Stimulated activated CD8-positive, alpha-beta memory T cell treated with anti-CD3 and anti-CD28 coated beads, Interleukin-2, amount 100 ng/mL, for 48 hours (primary cell): ENCODE data around the gene ARAP1.
A peak's percentile ranks its signal among the peaks of the same experiment; 100 is the strongest.

Experiments used
- DNase-seq, 2 donors: peaks; one replicate each; pipeline ENCODE4 v3.0.0-alpha.2; 2020; ENCODE audit warnings: low read depth in 2 of 2

The ARAP1 gene

DNA sequence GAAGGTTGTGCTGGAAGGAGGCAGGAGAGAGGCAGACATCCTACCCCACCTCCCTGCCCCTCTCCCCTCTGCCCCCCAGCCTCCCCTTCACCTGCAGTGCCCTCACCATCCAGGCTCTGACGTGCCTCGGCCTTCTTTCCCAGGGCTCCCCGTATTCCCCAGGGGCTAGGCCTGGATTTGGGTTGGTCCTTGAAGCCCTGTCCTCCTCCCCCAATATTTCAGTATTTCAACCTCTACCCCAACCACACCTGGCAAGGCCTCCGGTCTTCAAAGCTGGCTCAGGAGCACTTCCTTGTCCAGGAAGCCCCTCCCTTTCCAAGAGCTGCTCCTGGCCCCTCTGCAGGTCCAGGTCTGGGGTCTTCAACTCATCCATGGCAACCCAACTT lies 69.4 kb downstream of the ARAP1 start:
- no peak for DNase-seq

DNA sequence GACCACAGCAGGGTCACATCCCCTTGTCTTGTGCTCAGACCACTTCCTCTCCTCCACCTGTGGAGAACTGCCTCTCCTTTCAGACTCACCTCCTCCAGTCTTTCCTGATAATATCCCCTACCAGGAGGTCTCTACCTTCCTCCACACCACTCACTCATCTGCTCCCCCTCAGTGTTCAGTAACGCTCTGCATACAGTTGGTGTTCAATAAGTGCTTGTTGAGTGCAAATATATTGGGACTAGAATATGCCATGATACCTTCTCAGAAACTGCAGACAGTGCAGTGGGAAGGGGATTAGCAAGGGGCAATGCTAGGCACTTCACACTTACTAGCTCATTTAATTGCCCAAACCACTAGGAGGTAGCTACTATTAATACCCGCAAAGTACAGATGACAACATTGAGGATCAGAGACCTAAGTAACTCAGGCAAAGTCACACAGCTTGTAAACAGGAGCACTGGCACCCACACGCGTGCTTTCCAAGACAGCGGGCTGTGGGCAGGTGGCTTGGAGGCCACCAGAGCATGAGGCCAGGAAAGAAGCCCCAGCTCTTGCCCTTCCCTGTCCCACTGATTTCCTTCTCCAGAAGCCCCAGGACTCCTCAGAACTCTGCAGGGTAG lies 69.9 kb downstream of the ARAP1 start:
- DNase-seq: no peak

DNA sequence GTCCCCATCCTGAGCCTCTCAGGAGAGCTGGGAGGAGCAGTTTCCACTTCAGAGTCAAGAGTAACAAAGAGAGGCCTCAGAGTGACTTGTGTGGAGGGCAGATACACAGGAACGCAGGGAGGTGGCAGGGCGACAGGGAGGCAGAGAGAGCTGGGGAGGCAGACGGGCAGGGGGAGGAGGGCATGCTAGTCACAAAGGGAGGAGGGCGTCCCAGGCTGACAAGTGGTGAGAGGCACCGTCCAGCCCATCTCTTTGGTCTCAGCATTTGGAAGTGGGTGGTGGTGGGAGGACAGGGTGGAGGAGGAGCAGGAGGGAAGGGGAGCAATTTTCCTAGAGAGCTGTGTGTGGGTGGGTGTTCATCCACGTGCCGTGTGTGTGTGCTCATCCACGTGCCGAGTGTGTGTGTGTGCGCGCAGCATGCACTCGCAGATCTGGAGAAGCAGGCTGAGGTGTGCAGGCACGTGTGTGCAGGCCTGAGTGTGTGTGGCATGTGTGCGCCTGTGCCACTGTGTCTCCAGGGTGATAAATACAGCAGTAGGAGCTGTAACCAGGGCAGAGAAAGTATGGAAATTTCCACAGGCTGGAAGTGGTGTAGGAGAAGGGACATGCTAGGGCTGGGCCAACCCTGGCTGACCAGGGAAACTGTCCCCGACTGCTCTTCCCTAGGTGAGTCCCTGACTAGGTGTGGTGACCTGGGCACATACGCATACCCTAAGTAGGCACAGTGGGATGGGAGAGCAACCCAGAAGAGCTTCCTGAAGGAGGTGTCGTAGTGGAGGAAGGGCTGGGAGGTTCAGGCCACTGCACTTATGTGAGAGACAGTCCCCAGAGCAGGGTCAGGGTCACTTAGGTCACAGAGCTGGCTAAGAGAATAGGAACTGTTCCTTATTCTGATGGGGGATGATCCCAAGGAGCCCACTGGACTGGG lies 70.7 kb downstream of the ARAP1 start:
- DNase-seq: no peak

DNA sequence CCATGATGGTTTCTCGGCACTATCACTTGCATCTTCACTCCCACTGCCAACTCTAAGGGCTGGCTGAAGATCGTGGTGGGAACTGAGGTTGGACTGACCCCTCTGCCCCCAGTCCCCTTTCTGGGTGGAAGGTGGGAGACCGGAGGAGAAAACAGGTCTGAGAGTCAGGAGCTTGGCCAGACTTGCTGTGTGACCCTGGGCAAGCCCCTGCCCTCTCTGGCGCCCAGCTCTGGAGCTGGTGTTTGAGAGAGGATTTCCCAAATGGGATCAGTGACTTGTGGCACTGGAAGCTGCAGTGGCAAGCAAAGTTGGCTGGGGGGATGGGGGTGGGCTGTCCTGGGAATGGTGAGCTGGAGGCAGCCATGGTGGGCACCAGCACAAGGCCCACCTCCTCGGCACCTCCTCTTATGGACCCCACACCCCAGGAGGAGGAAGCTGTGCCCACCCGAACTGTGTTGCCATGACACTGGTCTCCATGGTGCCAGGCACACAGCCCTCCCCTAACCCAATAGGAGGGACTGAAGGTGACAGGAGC lies 71.5 kb downstream of the ARAP1 start:
- DNase-seq: no peak

DNA sequence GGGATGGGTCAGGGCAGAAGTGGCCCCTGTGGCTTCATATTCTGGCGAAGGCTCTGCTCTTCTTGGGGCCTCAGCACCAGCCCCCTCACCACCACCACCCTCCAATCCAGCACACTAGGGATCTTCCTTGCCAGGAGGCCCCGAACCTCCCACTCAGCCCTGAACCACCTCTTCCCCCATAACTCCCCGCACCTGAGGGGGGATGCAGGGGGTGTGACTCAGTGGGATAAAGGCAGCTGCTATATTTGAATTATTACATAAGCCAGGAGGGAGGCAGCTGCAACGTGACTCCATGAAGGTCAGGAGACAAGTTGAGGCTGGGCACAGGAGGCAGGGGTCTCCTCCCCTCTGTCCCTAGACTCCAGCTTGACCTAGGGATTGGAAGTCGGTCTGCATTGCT lies 72.3 kb downstream of the ARAP1 start:
- DNase-seq: no peak

DNA sequence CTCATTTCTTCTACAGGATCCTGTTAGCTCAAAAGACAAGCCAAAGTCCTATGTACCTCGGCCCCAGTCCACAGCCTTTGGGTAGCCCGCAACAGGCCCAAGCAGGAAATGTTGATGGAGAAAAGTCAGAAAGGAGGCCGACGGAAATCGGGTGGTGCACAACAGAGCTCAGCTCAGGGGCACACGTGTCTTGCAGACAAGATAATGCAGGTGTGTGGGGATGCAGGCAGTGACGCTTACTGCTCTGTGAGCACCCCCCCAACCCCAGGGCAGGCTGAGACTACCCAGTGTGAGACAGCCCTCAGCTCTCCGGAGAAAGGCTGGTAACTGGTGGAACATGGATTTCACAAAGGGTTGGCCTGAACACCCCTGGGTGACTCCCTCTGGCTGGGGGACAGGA lies 73.7 kb downstream of the ARAP1 start:
- no peak for DNase-seq

DNA sequence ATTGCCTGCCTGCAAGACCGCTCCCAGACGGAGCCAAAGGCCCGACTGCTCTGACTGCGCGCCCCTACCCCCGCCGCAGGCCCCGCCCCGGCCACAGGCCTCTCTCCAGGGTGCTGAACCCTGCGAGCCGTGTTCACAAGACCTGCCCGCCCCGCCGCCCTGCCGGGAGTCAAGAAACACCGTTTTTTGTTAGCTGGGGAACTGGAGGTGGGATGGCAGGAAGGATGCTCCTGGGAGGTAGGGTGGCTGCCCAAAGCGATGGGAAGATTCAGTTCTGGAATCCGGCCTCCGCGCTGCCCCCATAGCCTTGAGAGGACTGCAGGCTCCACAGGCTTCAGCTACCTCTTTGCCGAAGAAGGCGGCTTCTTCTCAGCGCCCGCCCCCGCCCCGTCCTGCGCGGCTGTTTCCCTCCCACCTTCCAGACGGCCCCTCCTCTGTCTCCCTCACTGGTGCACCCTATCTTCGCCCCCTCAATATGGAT lies 75.3 kb downstream of the ARAP1 start:
- peak; percentile 55 to 63 for DNase-seq

DNA sequence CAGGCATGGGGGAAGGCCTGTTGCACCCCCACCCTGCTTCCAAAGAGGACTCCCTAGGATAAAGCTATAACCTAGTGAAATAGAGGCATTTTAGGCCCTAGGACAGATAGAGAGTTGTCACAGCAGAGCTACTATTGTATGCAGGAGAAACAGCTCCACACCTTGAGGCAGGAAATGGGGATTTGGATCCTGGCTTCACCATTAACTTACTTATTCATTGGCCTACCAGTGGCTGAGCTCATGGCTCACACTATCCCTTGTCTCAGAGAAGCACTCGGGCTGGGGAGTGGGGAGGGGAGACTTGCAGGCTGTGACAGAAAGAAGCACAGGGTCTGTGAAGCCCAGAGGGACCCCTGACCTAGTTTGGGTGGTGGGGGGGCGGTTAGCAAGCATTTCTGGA lies 77.0 kb downstream of the ARAP1 start:
- DNase-seq: no peak

DNA sequence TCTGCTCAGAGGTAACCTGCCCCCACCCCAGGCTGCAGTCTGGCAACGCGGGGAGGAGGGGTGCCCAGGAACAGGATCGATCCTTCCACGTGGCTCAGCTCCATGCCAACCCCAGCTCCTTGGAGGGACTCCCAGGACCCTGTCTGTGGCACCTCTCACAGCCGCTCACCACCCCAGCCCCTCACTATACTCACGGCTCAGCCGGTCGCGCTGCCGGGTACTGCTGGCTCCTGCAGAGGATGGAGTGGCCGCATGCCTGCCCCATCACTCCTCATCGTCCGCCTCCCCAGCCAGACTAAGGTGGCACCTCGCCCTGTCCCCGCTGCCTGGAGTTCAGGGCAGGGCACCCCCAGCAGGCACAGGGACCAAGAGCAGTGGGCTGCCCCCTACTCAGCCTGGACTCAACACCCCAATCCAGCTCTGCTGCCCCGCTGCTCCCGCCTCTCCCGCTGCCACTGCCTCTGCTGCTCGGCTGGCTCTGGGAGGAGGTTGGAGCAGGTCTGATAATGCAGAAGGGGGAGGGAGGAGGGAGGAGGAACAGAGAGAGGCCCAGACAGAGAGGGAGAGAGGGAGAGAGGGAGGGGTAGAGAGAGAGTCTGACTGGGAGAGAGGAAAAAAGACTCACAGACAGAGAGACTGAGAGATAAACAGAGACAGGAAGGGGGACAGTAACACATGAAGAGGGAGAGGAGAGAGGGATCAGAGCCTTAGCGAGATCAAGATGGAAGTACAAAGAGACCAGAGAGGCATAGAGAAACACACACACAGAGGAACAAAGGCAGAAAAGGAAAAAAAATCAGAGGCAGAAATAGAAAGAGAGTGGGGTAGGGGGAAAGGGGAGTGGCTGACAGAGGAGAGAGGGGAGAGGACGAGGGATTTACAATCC lies 78.0 kb downstream of the ARAP1 start, which contains the start of gene PDE2A:
PDE2A (minus strand) TSS at position 480 of the 886 bp plus-strand sequence; CDS start at position 265, 215 bp downstream.
- DNase-seq: no peak

DNA sequence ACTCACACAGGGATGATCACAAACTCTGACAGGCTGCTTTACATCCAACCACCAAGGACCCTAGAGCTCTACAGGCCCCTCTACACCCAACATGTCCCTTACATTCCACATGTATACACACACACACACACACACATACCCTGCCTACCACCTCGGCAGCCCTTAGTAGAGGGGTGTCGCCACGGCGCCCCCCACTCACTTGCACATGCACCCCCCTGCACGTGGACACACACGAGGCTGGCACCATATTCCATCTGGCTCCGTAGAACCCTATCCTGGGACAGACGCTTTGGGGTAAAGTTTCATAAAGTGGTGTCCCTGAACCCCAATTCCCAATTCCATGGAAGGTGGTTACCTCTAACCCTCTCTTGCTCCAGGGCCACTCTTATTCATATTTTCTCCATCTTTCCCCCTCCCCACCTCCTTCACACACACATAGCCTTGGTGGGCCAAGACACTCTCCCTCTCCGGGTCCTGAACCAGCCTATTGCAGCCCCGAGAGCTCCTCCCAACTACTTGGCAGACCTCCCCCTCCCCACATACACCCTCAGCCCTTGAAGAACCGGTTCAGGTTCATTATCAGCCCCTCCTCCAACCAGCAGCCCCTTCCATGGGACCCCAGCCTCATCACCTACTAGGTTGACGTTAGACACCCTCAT lies 78.8 kb downstream of the ARAP1 start:
- DNase-seq: no peak

DNA sequence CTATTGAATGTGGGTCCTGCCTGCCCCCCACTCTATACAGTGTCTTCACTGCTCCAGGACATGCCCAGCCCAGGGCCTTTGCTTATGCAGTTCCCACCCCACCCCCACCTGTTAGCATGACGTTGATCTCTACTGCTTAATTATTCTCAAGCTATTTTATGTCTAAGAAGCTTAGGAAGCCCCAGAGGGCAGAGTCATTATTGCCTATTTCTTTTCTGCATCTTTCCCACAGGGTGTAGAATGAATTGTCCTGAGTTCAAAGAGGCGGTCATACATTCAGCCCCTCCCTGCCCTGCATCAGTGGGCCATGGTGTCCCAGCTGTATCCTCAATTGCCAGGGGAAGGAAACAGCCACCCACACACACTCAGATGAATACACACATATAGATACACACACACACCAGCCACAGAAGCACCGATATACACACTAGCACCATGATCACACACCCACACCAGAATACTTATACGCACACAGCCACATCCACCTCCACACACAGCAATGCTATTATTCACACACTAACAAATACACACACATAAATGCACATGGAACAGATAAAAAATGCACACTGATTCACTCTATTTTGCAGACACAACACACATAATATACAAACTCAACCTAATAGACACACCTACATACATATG lies 79.5 kb downstream of the ARAP1 start:
- no peak for DNase-seq

DNA sequence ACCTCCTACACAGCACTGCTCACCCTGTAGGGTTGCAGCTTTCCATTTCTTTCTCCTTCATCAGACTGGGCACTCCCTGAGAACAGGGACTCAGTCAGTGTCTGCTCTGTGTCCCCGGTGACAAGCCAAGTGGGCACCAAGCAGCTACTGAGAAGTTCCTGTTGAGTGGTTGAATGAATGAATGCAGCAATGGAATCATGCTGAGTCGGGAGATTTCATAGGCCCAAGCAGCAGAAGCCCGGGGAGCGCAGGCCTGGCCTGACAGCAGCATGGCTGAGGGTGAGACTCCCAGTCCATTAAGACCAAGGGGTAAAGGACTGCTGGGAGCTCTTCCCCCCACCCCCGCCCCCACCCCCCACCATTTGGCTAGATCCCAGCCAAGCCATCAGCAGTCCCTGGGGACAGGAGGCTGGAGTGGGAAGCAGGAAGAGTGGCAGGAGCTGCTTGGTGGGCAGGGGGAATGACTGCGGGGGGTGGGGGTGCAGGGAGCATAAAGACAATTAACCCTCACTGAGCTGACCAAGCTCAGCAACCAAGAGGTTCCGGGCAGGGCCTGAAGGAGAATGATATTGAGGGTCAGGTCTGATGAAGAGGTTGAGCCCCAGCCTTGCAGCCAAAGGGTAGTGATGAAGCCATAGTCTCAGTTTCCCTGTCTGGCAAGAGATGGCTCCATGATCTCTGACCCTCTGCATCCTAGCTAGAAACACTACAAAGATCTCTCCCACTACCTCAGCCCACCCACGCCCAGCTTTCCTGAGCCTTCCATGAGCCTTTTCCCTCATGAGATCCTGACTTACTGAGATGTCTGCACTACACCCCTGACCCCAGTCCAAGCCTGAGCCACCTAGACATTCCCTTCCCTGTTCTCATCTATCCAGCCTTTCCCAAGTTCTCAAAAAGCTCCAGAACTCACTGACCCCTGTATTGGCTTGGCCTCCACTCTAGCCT lies 80.8 kb downstream of the ARAP1 start:
- no peak for DNase-seq

DNA sequence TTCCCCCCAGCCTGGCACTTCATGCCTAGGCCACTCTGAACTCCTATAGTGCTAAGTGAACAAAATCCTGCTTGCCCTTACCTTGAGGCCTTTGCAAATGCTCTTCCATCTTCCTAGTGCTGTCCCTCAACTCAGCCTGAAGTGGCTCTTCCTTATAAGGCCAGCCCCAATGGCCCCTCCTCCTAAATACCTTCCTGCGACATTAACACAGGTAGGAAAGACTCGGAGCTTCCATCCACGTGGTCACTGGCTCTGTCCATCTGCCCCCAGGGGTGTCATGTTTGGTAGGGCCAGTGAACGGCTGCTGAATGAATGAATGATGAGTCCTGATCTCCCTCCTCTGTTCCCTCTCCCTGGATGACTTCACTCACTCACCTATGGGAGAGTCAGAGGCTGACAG lies 82.2 kb downstream of the ARAP1 start:
- DNase-seq: no peak

DNA sequence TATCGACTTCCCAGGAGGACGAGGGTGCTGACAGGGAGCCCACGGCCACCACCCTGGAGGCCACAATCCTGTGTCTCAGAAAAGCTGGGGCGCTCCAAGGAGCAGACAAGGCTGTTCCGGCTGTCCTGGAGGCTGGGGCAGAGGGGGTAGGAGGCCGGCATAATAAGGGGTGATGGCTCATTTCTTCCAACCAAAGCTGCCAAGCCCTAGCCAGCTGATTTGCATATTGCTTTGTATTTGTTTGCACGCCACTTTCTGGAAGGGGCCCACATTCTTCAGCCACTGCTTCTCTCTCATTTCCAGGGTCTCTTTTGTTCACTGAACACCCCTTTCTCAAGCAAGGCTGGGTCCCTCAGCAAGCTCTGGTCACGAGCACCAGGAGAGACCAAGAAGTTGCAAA lies 82.7 kb downstream of the ARAP1 start:
- no peak for DNase-seq

DNA sequence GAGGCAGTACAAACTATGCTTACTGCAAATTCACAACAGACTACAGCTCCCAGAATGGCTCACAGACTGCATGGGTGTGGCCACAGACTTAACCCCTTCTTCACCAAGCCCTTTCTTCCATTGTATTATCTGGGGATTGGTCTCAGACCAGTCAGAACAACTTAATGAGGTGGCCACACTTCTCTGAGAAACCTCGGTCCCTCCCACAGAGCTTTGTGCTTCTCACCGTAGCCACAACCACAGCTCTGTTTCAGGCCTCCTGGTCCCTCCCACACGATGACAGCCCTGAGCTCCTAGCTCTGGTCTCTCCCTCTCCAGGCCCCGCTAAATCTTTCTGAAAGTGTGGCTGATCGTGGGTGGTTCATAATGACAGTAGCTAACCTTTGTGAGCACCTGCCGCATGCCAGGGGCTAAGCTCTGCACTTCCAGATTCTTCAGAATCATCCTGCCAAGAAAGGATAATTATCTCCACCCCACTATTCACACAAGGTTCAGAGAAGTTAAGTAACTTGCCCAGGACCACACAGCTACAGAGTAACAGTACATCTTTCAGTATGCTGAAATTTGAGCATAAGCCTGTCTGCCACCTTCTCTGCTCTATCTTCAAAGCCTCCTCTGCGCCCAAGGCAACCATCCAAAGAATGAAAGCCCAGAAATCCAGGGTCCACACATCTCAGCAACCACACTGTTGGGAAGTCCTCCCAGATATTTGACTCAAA lies 83.4 kb downstream of the ARAP1 start:
- DNase-seq: peak; percentile 64 to 68

DNA sequence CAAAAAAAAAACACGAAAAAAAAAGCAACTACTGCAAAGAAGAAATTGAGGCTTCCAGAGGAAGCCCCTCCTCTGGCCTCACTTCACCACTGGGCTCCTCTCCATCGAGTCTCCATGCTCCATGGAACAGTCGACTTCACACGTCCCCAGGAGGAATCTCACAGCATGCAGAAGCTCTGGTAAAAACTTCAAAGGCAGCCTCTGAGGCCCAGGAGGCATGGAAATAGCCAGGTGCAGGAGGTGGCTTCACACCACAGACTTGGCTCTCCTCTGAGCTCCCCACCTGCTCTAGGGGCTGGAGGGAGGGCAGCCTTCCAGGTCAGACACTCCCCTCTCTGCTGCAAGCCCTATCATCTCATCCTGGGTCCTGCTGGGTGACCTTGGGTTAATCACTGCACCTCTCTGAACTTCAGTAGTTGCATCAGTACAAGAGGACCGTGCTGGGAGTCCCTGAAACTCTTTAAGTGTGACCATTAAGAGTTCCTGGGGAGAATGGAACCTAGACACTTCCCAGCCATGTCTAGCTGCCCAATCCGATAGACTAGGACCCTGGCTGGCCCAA lies 86.2 kb downstream of the ARAP1 start:
- DNase-seq: no peak

DNA sequence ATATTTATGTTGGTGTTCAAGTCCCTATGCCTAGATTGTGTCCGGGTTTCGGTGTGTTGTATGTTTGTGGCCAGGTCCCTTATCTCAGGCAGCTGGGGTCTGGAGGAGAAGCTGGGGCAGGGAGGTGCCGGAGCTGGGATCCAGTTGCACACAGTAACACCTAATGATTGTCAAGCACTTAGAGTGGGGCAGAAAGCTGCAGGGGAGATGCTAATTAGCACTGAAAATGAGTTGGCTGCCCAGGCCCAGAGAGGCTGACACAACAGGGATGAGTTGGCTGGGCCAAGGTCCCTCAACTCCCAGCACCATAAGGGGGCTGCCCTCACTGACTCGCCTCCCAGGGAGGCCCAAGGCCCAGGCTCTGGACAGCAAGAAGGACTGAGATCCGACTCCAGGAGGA lies 90.2 kb downstream of the ARAP1 start:
- DNase-seq: no peak

DNA sequence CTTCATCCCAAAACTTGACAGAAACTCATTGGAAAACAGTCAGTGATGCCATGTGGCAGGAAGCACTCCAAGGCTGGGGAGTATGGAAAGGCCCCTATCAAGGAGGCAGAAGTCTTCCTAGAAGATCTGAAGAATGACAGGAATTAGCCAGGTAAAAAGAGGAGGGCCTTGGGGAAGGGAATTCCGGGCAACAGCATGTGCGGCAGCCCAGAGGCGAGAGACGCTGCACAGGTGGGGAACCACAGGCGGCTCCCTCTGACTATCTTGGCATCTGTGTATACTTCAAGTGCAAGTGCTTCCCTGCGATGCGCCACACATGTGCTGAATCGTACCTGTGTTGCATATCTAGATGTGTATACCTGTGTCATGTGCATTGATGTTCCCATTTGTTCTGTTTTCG lies 90.7 kb downstream of the ARAP1 start:
- DNase-seq: no peak
